Thoracic aorta (tissue), 2 donors: ENCODE results near the gene GOLIM4. TPM values are rescaled to one million over a fixed set of nuclear protein-coding genes. Genes with fewer than 3 reads are reported as not detected.
"Not testable (repeated sequence)": the region's sequence is repeated elsewhere in the genome, so short reads cannot be mapped to it uniquely, and the experiment has no call there.

Experiments
- ATAC-seq: fragments of 150-250 bp; one replicate; pipeline ENCODE4 v1.8.0; 2017; ENCODE audit warnings: low read depth; ENCODE audit not compliant: insufficient number of reproducible peaks, low FRiP score
- DNase-seq: peaks from one replicate; pipeline ENCODE4 v3.0.0-alpha.2; 2020; ENCODE audit warnings: low spot score
- H3K27ac ChIP-seq, 2 donors: fragments of 200-600 bp; sonication (generic); 1 replicate in 1 of 2; 2 replicates in 1 of 2; pipeline ENCODE4 v1.5.1; 2016; ENCODE audit warnings: mild to moderate bottlenecking in 2 of 2, moderate library complexity in 2 of 2
- H3K27me3 ChIP-seq: fragments of 200-600 bp; sonication (generic); replicated peaks from 2 replicates; pipeline ENCODE4 v1.6.0; 2016; ENCODE audit warnings: mild to moderate bottlenecking; ENCODE audit not compliant: insufficient read depth
- H3K36me3 ChIP-seq: fragments of 200-600 bp; sonication (generic); one replicate; pipeline ENCODE4 v1.5.1; 2016
- H3K4me1 ChIP-seq, 2 donors: fragments of 200-600 bp; sonication (generic); 1 replicate in 1 of 2; 2 replicates in 1 of 2; pipeline versions ENCODE4 v1.5.1 to v1.6.0; 2016; ENCODE audit warnings: low read depth in 2 of 2, mild to moderate bottlenecking in 1 of 2; ENCODE audit not compliant: control insufficient read depth in 1 of 2
- H3K4me3 ChIP-seq: fragments of 200-600 bp; sonication (generic); 2 replicates; pipeline ENCODE4 v1.5.1; 2016; ENCODE audit warnings: mild to moderate bottlenecking
- H3K9me3 ChIP-seq: fragments of 200-600 bp; sonication (generic); 2 replicates; pipeline ENCODE4 v1.5.1; 2016
- total RNA-seq, 2 donors: library from RNA; depleted of rRNA; stranded (reverse); fragments of >200 nt; gene quantifications; one replicate each; pipeline versions ENCODE4 v1.1.0 to v1.2.3, GENCODE V29; 2016
- TF ChIP-seq, protein P1 (sequence below): fragments of 200-600 bp; sonication (generic); IDR thresholded peaks from one replicate; pipeline ENCODE4 v1.5.1; 2019; ENCODE audit warnings: antibody characterized with exemption

The GOLIM4 gene
- total RNA-seq, 2 donors from 2014 or later, result 43.1 to 49.5 TPM

DNA sequence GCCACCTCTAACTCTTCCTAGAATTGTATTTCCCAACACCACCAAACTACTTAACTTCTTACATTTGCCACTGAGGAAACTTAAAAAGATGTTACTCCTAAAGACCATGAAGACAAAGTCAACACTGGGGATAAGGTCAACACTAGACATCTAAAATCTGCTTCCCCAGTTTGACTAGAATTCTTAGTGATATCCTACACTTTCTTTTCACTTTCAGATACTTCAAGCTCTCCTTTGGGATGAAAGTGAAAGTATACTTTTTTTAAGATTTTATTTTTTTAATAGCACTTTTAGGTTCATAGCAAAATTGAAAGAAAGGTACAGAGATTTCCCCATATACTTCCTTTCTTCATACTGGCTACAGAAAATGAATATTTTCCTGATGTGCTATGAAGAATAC is 32.6 kb downstream of the GOLIM4 start:
- DNase-seq (no peak), ATAC-seq (no peak)
- H3K4me1 ChIP-seq, result peaks cover 3 to 4% of the 10 kb centered on the region in 2 donors
- no peaks in the 10 kb centered on the region for H3K36me3 ChIP-seq
- H3K27me3 ChIP-seq, result no peaks in the 10 kb centered on the region
- no peak overlapping the region for H3K27ac ChIP-seq
- H3K9me3 ChIP-seq, result no peaks in the 10 kb centered on the region
- TF ChIP-seq, protein P1, sequence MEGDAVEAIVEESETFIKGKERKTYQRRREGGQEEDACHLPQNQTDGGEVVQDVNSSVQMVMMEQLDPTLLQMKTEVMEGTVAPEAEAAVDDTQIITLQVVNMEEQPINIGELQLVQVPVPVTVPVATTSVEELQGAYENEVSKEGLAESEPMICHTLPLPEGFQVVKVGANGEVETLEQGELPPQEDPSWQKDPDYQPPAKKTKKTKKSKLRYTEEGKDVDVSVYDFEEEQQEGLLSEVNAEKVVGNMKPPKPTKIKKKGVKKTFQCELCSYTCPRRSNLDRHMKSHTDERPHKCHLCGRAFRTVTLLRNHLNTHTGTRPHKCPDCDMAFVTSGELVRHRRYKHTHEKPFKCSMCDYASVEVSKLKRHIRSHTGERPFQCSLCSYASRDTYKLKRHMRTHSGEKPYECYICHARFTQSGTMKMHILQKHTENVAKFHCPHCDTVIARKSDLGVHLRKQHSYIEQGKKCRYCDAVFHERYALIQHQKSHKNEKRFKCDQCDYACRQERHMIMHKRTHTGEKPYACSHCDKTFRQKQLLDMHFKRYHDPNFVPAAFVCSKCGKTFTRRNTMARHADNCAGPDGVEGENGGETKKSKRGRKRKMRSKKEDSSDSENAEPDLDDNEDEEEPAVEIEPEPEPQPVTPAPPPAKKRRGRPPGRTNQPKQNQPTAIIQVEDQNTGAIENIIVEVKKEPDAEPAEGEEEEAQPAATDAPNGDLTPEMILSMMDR, result no peak
- H3K4me3 ChIP-seq, result no peak overlapping the region

DNA sequence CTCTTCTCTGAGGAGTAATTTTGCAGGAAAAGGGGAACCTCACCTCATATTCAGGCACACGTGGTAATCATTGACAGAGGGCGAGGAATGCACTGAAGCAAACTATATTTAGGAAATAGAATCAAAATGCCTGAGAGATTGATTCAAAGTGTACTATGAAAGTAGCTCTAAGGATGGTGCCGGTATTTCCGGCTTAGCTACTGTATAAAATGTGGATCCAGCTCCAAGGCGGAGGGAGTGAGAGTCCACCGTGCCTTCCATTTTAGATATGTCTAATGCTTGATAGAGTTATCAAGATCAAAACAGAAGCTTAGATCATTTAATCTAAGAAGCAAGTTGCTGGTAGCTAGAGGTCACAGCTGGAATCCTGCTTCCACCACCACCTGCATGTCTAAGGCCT is 33.0 kb downstream of the GOLIM4 start:
- Histone ChIP-seq H3K4me1 (peaks cover 3 to 4% of the 10 kb centered on the region in 2 donors), H3K9me3 (no peaks in the 10 kb centered on the region), H3K27ac (no peak overlapping the region), H3K36me3 (no peaks in the 10 kb centered on the region), H3K27me3 (no peaks in the 10 kb centered on the region), H3K4me3 (no peak overlapping the region)
- TF ChIP-seq, protein P1, result no peak
- no peak for DNase-seq
- ATAC-seq, result no peak

DNA sequence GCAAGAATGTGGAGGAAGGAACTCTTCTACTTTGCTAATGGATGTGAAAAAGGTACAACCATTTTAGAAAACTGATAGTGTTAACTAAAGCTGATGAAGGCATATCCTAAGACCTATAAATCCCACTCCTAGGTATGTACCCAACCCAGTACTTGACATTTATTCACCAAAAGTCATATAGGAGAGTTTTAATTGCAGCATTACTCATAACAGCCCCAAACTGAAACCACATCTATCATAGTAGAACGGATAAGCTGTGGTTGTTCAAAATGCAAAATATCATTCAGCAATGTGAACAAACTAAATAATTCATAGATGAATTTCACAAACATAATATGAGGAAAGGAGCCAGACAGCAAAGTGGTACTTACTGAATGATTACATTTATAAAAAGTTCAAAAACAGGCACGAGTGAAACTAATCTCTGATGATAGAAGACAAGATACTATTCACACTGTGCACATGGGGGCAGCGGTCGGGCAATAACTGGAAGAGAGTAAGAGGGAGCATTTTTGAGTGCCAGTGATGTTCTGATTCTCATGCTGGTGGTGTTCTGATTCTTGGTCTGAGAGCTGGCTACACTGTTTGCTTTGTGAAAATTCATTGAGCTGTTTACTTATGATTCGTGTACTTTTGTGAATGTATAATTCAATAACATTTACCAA is 34.3 kb downstream of the GOLIM4 start:
- Histone ChIP-seq H3K9me3 (no peaks in the 10 kb centered on the region), H3K36me3 (no peaks in the 10 kb centered on the region), H3K4me3 (no peak overlapping the region), H3K27ac (no peak overlapping the region), H3K4me1 (peaks cover 3 to 4% of the 10 kb centered on the region in 2 donors), H3K27me3 (no peaks in the 10 kb centered on the region)
- DNase-seq, result no peak
- TF ChIP-seq, protein P1, result no peak
- ATAC-seq, result no peak

DNA sequence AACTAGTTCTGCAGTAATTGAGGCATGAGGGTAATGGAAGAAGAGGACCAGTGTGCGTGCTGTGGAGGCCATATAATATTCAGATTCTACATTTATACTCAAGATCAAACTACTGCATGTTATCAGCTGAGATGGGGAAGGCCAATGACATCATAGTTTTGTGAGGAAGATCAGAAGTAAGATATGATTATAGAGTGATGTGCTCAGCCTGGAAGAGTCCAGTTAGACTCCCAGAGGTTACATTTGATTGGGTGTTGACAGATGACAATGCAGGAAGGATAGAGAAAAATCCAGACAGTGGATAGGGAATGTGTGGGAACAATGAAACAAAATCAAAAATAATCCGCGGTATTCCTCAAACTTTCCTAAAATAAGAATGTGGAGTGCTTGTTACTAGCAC is 35.4 kb downstream of the GOLIM4 start:
- TF ChIP-seq, protein P1, result no peak
- ATAC-seq (no peak), DNase-seq (no peak)
- peaks cover 3 to 4% of the 10 kb centered on the region in 2 donors for H3K4me1 ChIP-seq
- no peaks in the 10 kb centered on the region for H3K27me3 ChIP-seq
- H3K27ac ChIP-seq, result no peak overlapping the region
- H3K36me3 ChIP-seq, result no peaks in the 10 kb centered on the region
- no peak overlapping the region for H3K4me3 ChIP-seq
- H3K9me3 ChIP-seq, result no peaks in the 10 kb centered on the region

DNA sequence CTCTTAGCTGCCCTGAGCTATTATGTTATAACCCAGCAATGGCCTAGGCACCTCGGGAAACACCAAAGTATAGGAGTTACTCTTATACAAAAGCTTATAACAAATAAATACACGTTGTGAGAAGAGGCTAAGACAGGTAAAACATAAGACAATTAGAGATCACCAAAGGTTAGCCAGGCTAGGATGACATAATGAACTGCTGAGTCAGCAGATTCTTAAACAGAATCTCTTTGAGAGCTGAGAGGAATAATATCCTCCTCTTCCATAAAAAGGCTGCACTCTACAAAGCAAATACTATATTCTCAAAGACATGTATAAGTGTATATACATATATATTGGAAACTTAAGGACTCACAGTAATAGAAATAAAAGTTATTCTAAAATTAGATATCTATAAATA is 37.2 kb downstream of the GOLIM4 start:
- no peak overlapping the region for H3K4me3 ChIP-seq
- DNase-seq, result no peak
- TF ChIP-seq, protein P1, result no peak
- H3K4me1 ChIP-seq, result peaks cover 3 to 4% of the 10 kb centered on the region in 2 donors
- H3K36me3 ChIP-seq, result no peaks in the 10 kb centered on the region
- no peaks in the 10 kb centered on the region for H3K9me3 ChIP-seq
- no peak for ATAC-seq
- no peaks in the 10 kb centered on the region for H3K27me3 ChIP-seq
- no peak overlapping the region for H3K27ac ChIP-seq

DNA sequence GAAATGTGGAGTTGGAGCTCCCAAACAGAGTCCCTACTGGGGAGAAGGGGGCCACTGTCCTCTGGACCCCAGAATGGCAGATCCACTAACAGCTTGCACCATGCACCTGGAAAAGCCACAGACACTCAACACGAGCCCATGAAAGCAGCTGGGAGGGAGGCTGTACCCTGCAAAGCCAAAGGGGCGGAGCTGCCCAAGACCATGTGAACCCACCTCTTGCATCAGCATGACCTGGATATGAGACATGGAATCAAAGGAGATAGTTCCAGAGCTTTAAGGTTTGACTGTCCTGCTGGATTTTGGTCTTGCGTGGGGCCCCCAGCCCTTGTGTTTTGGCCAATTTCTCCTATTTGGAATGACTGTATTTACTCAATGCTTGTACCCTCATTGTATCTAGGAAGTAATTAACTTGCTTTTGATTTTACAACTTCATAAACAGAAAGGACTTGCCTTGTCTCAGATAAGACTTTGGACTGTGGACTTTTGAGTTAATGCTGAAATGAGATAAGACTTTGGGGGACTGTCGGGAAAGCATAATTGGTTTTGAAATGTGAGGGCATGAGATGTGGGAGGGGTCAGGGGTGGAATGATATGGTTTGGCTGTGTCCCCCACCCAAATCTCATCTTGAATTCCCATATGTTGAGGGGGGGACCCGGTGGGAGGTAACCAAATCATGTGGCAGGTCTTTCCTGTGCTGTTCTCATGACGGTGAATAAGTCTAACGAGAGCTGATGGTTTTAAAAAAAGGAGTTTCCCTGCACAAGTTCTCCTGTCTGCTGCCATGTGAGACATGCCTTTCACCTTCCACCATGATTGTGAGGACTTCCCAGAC is 39.1 kb downstream of the GOLIM4 start:
- H3K9me3 ChIP-seq, H3K4me3 ChIP-seq, H3K27ac ChIP-seq, DNase-seq, ATAC-seq, H3K36me3 ChIP-seq, H3K27me3 ChIP-seq: not testable (repeated sequence)
- H3K4me1 ChIP-seq, result peaks cover 15 to 17% of the 10 kb centered on the region in 2 donors
